ENCODE measurements around the gene ARHGAP21.

The ARHGAP21 gene

DNA sequence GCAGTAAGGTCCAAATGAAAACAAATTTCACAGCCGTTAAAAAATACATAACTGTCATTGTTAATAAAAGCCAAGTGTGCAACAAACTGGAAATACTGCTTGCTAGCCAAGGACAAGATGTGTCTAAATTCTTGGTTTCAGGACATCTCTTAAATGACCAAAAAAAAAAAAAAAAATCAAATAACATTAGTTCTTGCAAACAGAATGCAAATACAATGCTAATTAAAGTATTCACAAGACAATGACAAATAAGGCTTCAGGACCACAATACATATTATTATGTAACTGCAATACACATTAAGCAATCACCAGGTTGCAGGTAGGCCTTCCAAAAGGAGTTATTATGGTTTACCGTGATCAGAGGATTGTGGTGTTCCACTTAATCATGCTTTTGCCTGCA, 3.6 kb downstream of the ARHGAP21 start:
- H3K9me3 Mint-ChIP-seq = no peaks in the 10 kb centered on the region
- H3K4me3 Mint-ChIP-seq = no peak overlapping the region
- TF ChIP-seq, protein P1, sequence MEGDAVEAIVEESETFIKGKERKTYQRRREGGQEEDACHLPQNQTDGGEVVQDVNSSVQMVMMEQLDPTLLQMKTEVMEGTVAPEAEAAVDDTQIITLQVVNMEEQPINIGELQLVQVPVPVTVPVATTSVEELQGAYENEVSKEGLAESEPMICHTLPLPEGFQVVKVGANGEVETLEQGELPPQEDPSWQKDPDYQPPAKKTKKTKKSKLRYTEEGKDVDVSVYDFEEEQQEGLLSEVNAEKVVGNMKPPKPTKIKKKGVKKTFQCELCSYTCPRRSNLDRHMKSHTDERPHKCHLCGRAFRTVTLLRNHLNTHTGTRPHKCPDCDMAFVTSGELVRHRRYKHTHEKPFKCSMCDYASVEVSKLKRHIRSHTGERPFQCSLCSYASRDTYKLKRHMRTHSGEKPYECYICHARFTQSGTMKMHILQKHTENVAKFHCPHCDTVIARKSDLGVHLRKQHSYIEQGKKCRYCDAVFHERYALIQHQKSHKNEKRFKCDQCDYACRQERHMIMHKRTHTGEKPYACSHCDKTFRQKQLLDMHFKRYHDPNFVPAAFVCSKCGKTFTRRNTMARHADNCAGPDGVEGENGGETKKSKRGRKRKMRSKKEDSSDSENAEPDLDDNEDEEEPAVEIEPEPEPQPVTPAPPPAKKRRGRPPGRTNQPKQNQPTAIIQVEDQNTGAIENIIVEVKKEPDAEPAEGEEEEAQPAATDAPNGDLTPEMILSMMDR (IDR thresholded peaks at IDR 0.05; ENCODE audit: unreplicated experiment in 3 of 3) = no peak
- H3K36me3 Mint-ChIP-seq (ENCODE audit: low read depth) = no peaks in the 10 kb centered on the region
- H3K27me3 Mint-ChIP-seq (ENCODE audit: low read depth) = no peaks in the 10 kb centered on the region
- H3K4me1 Mint-ChIP-seq = peaks cover 18% of the 10 kb centered on the region
- H3K27ac Mint-ChIP-seq = no peak overlapping the region

DNA sequence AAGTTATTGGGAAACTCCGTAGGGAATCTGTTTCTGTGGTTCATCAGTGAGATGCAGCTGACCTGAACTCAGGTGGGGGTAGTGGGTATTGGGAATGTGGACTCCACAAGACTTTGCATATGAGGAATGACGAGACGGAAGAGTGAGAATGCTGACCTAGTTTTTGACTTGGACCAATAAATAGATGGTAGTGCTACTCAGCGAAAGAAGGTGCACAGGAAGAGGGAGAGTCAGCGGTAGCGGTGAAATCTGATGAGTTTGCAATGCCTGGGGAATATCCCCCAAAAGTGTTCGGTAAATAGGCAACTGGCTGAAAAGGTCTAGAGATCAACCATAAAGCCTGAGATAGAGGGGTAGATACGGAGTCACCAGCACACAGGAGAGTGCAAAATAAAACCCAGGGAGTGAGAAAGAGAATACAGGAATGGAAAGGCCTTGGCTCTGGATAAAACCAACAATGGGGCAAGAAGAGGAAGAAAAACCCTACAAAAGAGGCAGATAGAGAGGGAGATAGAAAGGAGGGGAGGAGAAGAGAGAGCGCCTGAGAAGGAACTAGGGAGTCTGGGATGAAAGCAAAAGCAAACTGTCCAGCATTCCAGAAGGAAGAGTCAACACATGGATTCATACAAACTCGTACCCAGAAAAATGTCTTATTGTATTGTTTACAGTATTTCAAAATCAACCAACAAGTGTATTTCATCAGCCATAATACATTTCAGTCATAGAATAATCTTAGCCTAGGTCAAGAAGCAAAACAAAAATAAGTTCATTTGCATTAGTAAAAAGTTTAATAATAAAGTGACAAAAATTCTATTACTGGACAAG, 5.4 kb downstream of the ARHGAP21 start:
- Mint-ChIP-seq H3K9me3 (no peaks in the 10 kb centered on the region), H3K27me3 (ENCODE audit: low read depth) (no peaks in the 10 kb centered on the region)

DNA sequence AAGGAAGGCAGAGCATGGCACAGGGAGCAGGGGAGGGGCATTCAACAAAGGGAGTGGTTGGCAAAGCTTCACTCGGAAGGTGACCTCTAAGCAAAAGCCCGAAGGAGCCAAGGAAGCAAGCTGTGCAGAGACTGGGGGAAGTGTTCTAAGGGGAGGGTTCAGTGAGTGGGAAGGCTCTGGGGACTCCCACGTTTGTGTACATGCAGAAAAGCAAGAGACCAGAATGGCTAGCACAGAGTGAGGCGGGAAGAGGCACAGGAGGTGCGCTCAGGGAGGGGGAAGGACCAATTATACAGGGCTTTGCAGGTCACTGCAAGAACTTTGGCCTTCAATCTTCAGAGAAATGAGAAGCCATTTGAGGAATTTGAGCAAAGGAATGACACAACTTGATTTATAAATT, 7.4 kb downstream of the ARHGAP21 start:
- Mint-ChIP-seq H3K36me3 (ENCODE audit: low read depth) (peaks cover 2% of the 10 kb centered on the region), H3K27me3 (ENCODE audit: low read depth) (no peaks in the 10 kb centered on the region), H3K4me1 (peaks cover 31% of the 10 kb centered on the region), H3K27ac (no peak overlapping the region), H3K4me3 (no peak overlapping the region), H3K9me3 (no peaks in the 10 kb centered on the region)
- TF ChIP-seq, protein P1 (IDR thresholded peaks at IDR 0.05; ENCODE audit: unreplicated experiment in 3 of 3) = no peak

More for the DNA sequence above, 5.4 kb downstream of the ARHGAP21 start:
- no peaks in the 10 kb centered on the region for H3K36me3 Mint-ChIP-seq (ENCODE audit: low read depth)
- TF ChIP-seq, protein P1 (IDR thresholded peaks at IDR 0.05; ENCODE audit: unreplicated experiment in 3 of 3) = no peak
- H3K4me3 Mint-ChIP-seq = no peak overlapping the region
- no peak overlapping the region for H3K27ac Mint-ChIP-seq
- peaks cover 28% of the 10 kb centered on the region for H3K4me1 Mint-ChIP-seq

DNA sequence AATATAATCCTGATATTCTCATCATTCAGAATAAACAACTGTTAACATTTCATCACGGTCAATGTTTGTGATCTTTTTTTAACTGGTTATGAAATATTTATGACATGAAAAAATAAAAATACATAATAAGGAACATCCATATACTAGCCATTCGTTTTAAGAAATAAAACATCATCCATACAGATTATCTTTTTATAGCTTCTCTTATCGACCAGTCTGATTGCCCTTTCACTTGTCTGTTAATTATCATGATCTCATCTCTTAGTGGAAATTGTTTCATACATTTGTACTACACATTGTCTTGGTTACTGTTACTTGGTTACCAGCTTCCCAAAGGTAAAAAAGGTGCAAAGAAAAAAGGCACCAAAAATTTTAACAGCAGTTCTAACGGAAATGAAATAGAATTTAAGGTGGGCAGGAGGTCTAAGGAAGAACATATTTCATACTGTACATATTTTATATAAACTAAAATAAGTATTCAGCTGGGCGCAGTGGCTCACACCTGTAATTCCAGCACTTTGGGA, 8.4 kb downstream of the ARHGAP21 start:
- TF ChIP-seq, protein P1 (IDR thresholded peaks at IDR 0.05; ENCODE audit: unreplicated experiment in 3 of 3) = no peak
- Mint-ChIP-seq H3K27me3 (ENCODE audit: low read depth) (no peaks in the 10 kb centered on the region), H3K27ac (no peak overlapping the region), H3K36me3 (ENCODE audit: low read depth) (peaks cover 3% of the 10 kb centered on the region), H3K4me1 (peaks cover 23% of the 10 kb centered on the region), H3K4me3 (no peak overlapping the region), H3K9me3 (no peaks in the 10 kb centered on the region)

DNA sequence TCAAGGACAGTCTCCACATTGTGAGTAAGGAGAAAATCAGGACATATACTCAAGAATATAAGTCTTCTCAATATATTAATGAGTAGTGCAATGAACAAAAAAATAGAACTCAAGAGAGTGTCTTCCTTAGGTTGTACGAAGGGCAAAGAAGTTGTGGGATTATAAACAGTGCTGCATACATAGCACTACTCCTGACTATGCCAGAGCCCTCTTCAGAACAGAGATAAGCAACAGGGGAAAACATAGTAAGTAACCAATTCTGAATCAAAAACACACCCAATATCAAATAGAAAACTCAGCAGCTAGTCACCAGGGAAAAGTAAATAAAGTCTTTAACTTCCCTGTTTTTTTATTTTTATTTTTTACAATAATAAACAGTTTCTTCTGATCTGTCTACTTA, 10.6 kb downstream of the ARHGAP21 start:
- Mint-ChIP-seq H3K9me3 (no peaks in the 10 kb centered on the region), H3K4me1 (peaks cover 23% of the 10 kb centered on the region), H3K27ac (no peak overlapping the region), H3K27me3 (ENCODE audit: low read depth) (no peaks in the 10 kb centered on the region), H3K4me3 (no peak overlapping the region), H3K36me3 (ENCODE audit: low read depth) (peaks cover 3% of the 10 kb centered on the region)
- TF ChIP-seq, protein P1 (IDR thresholded peaks at IDR 0.05; ENCODE audit: unreplicated experiment in 3 of 3) = no peak

DNA sequence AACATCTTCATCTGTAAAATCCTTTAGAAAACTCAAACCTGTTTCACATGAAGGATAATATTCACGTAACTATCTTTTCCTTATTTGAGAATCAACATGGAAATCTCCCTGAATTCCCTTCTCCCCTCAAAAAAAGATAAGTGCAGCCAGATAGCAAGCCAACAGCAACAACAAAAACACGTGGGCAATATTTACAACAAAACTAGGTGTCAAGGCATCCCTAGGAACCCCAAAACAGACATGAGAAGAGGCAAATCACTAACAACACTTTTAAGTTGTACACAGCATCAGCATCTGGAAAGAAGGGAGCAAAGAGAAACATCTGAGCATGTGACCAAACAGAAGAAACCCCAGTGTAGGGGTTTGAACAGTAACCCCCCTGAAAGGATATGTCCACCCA, 12.2 kb downstream of the ARHGAP21 start:
- peaks cover 23% of the 10 kb centered on the region for H3K4me1 Mint-ChIP-seq
- TF ChIP-seq, protein P1 (IDR thresholded peaks at IDR 0.05; ENCODE audit: unreplicated experiment in 3 of 3) = no peak
- H3K27ac Mint-ChIP-seq = no peak overlapping the region
- H3K36me3 Mint-ChIP-seq (ENCODE audit: low read depth) = peaks cover 3% of the 10 kb centered on the region
- no peaks in the 10 kb centered on the region for H3K9me3 Mint-ChIP-seq
- no peaks in the 10 kb centered on the region for H3K27me3 Mint-ChIP-seq (ENCODE audit: low read depth)
- H3K4me3 Mint-ChIP-seq = no peak overlapping the region
